Left lobe of liver (tissue), 2 donors: ENCODE results near the gene PRDM2. TPM values are rescaled to one million over a fixed set of nuclear protein-coding genes. Genes with fewer than 3 reads are reported as not detected.

Source experiments
- ATAC-seq: fragments of 200-7000 bp; cut with Tn5 transposase; one replicate; pipeline ENCODE4 v1.9.1; 2020; ENCODE audit warnings: mild to moderate bottlenecking, moderate library complexity
- DNase-seq: peaks from one replicate; pipeline ENCODE4 v3.0.0-alpha.2; 2020; ENCODE audit warnings: low spot score
- total RNA-seq: library from RNA; stranded (reverse); gene quantifications from one replicate; pipeline ENCODE4 v1.2.1, GENCODE V29; 2021
- donor health status: DM: no; HTN: no; CAD: no; lungs with moderate emphysema.
- donor health status: DM: no; HTN: yes; CAD: no.

PRDM2 gene
- total RNA-seq, 1 donor from 2014 or later = 11.7 TPM

DNA sequence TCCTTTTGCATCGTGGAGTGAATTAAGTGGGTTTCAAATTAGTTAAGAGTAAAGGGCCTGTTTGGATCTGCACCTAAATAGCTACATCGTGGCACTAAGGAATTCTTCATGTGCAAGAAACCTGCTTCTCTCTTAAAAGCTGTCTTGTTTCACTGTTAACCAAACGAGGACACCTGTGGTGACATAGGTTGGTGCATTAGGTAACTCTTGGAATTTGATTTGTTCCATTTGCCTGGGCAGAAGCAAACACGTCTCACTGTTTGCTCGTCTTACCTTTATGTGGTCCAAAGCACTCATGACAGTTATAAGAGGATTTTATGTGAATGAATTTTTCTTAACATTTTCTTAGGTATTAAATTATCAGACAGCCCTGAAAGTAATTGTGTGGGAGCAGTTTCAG is 60.9 kb downstream of the PRDM2 start:
- peak; percentile 96 for ATAC-seq
- DNase-seq = no peak

DNA sequence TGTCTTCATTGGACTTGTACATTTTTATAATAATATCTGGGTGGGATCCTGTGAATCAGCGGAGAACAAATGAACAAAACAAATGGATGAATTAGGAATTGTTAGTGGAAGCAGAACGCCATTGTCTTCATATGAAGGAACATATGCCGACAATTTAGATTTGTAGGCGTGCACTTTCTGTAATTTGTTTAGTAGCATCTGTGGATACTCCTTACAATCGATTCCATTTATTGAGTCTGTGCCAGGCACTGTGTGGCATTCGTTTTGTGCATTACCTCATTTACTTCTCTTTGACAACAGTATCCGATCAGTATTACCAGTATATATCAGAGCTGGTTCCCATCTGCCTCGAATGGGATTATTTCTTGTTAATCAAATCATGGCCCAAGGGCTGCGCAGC is 61.9 kb downstream of the PRDM2 start:
- DNase-seq (no peak), ATAC-seq (no peak)

DNA sequence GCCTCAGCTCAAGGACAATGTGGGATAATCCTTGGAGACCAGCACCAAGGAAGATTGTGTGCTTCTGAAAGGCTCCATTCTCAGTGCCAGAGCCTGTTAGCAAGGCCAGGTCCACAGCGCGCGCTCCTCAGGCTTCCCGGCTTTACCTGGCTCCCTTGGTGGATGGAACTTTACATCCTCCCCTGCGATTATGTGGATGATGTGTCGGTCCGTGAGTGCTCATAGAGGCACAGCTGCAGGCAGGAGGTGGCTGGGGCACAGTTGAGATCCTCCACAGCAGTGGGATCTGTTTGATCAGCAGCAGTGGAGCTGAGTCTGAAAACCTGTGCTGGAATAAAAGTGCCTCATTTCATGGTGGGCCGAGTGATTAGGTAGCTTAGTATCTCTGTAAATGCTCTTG is 62.7 kb downstream of the PRDM2 start:
- DNase-seq (no peak), ATAC-seq (no peak)

DNA sequence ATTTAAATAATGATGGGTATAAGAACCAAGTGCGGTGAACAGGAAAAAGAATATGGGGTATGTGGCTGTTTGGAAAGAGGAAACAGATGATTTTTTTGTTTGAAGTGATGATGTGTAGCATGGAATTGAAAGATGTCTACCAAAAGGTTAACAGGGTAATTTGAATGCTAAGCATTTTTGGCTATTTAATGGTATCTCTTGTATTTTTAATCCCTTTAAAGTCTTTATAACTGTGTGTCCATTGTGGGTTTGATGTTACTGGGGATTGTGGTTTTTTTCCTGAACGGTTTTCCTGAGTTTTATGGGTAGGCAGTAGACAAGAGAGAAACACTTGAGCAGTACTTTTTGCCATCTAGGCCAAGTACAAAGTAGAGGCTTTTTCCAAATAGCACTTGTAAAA is 63.2 kb downstream of the PRDM2 start:
- ATAC-seq (no peak), DNase-seq (no peak)

- ATAC-seq = no peak
- DNase-seq = no peak
Observed at GRCh38 chr1:13763991-13764390, 64.0 kb downstream of the PRDM2 start.

DNA sequence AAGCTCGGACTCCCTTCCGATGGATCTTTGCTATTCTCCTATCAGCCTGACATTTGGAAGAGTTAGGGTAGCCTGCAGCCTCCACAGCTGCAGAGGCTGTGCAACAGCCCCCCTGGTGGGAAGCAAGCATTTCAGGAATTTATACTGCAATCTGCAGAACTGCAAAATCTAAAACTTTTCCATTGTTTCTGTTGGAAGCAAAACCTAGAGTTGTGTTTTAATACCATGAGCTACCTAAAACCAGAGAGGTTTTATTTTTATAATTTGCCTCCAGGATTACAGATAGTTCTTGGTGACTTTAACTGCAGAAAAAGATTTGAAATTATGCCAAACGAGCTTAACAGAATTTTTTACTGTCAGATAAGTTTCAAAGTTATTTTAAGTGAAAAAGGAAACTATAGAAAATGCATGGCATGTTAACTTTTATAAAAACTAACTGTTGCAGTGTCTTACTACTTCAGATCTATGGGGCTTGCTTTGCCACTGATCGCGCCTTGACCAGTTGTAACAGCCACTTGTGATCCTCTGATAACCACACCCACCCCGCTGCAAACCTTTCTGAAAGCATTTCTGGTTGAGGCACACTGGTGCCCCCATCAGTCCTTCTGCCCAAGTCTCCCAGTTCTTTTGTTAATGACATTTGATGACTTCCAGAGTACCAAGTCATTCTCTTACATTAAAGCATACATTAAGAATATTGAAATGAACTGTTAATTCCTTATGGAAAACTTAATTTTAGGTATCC is 64.8 kb downstream of the PRDM2 start:
- ATAC-seq (no peak), DNase-seq (no peak)

DNA sequence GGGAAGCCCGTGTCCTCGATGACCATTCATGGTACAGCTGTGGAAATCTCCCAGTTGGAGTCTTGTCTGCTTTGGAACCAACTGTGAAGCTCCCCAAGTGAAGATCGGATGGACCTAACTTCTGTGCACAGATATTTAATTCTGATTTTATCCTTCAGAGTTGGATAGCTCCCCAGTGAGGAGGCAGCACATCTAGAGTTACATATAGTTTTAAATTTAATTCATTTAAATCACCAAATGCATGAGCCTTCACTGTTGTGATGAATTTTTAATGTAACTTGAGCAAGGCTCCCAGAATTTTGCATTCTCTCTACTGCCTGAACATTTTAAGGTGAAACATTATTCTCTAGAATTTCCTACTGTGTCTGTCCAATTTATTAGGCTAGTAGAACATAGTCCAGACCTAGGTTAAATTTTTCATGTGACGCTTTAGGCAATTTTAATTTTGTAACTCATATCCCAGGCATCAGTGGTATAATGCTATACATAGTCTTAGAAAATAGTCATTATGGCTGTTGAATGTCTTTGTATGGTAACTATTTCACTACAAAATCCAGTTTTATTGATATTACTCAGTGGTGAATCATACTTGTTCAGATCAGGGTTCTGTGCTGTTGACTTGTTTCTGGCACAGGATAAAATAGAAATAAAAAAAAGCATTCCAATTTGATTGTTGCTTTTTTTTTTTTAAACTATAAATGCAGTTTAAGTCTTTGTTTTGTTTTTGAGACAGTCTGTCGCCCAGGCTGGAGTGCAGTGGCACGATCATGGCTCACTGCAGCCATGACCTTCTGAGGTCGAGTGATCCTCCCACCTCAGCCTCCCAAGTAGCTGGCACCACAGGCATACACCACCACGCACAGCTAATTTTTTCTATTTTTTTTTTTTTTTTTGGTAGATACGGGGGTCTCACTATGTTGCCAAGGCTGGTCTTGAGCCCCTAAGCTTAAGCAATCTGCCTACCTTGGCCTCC is 66.9 kb downstream of the PRDM2 start:
- DNase-seq (no peak), ATAC-seq (no peak)

DNA sequence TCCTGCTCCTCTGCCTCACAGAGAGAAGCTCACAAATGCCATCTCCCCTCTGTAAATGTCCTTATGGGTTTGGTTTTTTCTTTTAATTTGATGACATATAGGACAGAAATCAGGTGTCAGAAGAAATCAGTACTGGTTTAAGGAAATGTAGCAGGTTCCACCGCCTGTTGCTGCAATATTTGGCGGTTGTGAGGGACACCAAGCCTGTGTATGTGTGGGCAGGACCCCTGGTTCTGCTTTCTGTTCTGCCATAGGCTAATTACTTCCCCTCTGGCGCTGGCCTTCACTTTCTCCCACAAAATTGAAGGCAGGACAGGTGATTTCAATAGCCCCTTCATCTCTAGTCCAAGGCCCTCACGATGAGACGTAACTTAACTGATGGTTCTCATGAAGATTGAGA is 69.2 kb downstream of the PRDM2 start:
- ATAC-seq = no peak
- DNase-seq = no peak

- DNase-seq = no peak
Observed at GRCh38 chr1:13769830-13770229, 69.8 kb downstream of the PRDM2 start.

GRCh38 chr1:13770743-13771142 is 70.8 kb downstream of the PRDM2 start:
- ATAC-seq = no peak
- no peak for DNase-seq

More at GRCh38 chr1:13769830-13770229, 69.8 kb downstream of the PRDM2 start:
- ATAC-seq = no peak

GRCh38 chr1:13771745-13772144 is 71.8 kb downstream of the PRDM2 start:
- DNase-seq (no peak), ATAC-seq (no peak)

GRCh38 chr1:13772271-13772670 is 72.3 kb downstream of the PRDM2 start:
- no peak for DNase-seq
- no peak for ATAC-seq

GRCh38 chr1:13774121-13774520 is 74.1 kb downstream of the PRDM2 start:
- DNase-seq = no peak
- no peak for ATAC-seq

DNA sequence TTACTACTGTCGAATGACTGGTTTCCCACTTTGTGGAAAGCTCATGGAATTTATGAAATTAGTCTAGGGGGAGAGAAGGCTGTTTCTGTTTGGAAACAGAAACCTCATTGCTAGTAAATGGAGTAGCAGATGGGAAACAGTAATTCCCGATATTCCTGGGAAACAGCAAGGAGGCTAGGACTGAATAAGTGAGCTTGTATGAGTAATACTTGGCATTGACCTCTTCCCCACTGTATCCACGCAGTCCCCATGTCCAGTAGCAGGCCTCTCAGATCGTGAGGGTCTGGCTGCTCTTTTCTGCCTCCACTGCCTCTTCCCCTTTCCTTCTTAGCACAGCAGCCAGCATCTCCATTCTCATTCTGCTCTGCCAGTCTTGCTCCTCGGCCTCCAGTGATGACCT is 75.5 kb downstream of the PRDM2 start:
- DNase-seq = no peak
- ATAC-seq = no peak

- DNase-seq = no peak
Observed at GRCh38 chr1:13775916-13776315, 75.9 kb downstream of the PRDM2 start.

DNA sequence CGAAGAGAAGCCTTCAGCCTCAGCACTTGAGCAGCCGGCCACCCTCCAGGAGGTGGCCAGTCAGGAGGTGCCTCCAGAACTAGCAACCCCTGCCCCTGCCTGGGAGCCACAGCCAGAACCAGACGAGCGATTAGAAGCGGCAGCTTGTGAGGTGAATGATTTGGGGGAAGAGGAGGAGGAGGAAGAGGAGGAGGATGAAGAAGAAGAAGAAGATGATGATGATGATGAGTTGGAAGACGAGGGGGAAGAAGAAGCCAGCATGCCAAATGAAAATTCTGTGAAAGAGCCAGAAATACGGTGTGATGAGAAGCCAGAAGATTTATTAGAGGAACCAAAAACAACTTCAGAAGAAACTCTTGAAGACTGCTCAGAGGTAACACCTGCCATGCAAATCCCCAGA is 78.4 kb downstream of the PRDM2 start:
- ATAC-seq (no peak), DNase-seq (no peak)

More at GRCh38 chr1:13775916-13776315, 75.9 kb downstream of the PRDM2 start:
- ATAC-seq = no peak

- ATAC-seq (no peak), DNase-seq (no peak)
Observed at GRCh38 chr1:13779930-13780329, 79.9 kb downstream of the PRDM2 start.

- ATAC-seq (no peak), DNase-seq (no peak)
Observed at GRCh38 chr1:13780780-13781179, 80.8 kb downstream of the PRDM2 start.

DNA sequence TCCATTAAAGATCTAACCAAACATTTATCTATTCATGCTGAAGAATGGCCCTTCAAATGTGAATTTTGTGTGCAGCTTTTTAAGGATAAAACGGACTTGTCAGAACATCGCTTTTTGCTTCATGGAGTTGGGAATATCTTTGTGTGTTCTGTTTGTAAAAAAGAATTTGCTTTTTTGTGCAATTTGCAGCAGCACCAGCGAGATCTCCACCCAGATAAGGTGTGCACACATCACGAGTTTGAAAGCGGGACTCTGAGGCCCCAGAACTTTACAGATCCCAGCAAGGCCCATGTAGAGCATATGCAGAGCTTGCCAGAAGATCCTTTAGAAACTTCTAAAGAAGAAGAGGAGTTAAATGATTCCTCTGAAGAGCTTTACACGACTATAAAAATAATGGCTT is 81.2 kb downstream of the PRDM2 start:
- DNase-seq (no peak), ATAC-seq (no peak)

DNA sequence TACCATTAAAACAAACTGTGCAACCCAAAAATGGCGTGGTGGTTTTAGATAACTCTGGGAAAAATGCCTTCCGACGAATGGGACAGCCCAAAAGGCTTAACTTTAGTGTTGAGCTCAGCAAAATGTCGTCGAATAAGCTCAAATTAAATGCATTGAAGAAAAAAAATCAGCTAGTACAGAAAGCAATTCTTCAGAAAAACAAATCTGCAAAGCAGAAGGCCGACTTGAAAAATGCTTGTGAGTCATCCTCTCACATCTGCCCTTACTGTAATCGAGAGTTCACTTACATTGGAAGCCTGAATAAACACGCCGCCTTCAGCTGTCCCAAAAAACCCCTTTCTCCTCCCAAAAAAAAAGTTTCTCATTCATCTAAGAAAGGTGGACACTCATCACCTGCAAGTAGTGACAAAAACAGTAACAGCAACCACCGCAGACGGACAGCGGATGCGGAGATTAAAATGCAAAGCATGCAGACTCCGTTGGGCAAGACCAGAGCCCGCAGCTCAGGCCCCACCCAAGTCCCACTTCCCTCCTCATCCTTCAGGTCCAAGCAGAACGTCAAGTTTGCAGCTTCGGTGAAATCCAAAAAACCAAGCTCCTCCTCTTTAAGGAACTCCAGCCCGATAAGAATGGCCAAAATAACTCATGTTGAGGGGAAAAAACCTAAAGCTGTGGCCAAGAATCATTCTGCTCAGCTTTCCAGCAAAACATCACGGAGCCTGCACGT is 82.1 kb downstream of the PRDM2 start:
- peak; percentile 33 for ATAC-seq

DNA sequence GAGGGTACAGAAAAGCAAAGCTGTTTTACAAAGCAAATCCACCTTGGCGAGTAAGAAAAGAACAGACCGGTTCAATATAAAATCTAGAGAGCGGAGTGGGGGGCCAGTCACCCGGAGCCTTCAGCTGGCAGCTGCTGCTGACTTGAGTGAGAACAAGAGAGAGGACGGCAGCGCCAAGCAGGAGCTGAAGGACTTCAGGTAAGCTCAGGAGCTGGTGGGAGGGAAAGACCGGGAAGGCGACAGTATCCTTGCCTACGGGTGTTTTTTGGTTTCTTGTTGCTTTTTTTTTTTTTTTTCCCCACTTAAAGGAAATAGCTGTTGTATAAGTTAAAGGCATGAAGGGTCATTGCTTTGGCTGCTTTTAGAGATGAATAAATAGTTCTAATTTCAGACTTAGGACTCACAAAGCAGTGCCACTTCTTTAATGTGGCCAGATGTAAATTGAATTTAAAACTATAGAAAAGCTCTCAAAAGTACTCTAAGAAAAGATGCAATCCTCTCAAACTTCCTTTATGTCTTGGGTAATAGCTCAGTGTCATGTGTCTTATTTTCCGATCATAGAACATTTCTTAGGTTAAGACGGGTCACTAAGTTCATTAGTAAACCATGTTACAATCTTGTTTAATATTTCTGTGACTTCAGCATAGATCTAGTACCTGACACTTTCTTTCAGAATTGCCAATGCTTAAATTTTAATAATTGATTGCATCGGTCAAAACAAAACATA is 82.8 kb downstream of the PRDM2 start:
- DNase-seq (no peak), ATAC-seq (no peak)

More for the DNA sequence above, 82.1 kb downstream of the PRDM2 start:
- DNase-seq = no peak
